Adrenal gland (tissue), 5 donors: ENCODE results near the gene ZNF148.

ENCODE experiments used
- POLR2A ChIP-seq, 2 donors: fragments of 450-650 bp; IDR thresholded peaks; one replicate each; pipeline ENCODE4 v1.6.1; 2017; ENCODE audit warnings: antibody characterized with exemption in 2 of 2, mild to moderate bottlenecking in 2 of 2, moderate library complexity in 1 of 2
- TF ChIP-seq, protein P1 (sequence below), 6 experiments: fragments of 450-650 bp in 4 of 6; fragments of 200-600 bp in 2 of 6; sonication (generic) in 1 of 6; IDR thresholded peaks; 1 replicate in 5 of 6; 2 replicates in 1 of 6; pipeline versions ENCODE4 v1.5.1 to v1.8.0; 2016 to 2021; ENCODE audit warnings: antibody characterized with exemption in 6 of 6, mild to moderate bottlenecking in 2 of 6, moderate library complexity in 1 of 6
- donor health status: DM: no; HTN: no; CAD: no.

GRCh38 chr3:125332504-125332903 is 42.6 kb downstream of the ZNF148 start:
- TF ChIP-seq, protein P1, sequence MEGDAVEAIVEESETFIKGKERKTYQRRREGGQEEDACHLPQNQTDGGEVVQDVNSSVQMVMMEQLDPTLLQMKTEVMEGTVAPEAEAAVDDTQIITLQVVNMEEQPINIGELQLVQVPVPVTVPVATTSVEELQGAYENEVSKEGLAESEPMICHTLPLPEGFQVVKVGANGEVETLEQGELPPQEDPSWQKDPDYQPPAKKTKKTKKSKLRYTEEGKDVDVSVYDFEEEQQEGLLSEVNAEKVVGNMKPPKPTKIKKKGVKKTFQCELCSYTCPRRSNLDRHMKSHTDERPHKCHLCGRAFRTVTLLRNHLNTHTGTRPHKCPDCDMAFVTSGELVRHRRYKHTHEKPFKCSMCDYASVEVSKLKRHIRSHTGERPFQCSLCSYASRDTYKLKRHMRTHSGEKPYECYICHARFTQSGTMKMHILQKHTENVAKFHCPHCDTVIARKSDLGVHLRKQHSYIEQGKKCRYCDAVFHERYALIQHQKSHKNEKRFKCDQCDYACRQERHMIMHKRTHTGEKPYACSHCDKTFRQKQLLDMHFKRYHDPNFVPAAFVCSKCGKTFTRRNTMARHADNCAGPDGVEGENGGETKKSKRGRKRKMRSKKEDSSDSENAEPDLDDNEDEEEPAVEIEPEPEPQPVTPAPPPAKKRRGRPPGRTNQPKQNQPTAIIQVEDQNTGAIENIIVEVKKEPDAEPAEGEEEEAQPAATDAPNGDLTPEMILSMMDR (IDR thresholded peaks at IDR 0.05): no peak
- no peak for TF ChIP-seq POLR2A (IDR thresholded peaks at IDR 0.05)
